NCI-H146 treated with DMSO at 0.1 percent for 48 hours (cell line): ENCODE data around the gene RIPOR1.
"Not testable (repeated sequence)": the region's sequence is repeated elsewhere in the genome, so short reads cannot be mapped to it uniquely, and the experiment has no call there.

ENCODE experiments used
- DNase-seq: peaks from one replicate; lab custom pipeline; 2025; ENCODE audit not compliant: unreplicated experiment; lab: John Stamatoyannopoulos, UW

RIPOR1 gene

GRCh38 chr16:67517155-67517445, 11.5 kb upstream of the RIPOR1 start:
- DNase-seq, result no peak

GRCh38 chr16:67517661-67518423, 10.8 kb upstream of the RIPOR1 start:
- no peak for DNase-seq

- no peak for DNase-seq
Measured at GRCh38 chr16:67518676-67519075, 10.0 kb upstream of the RIPOR1 start.

- DNase-seq, result no peak
Measured at GRCh38 chr16:67519242-67519641, 9.4 kb upstream of the RIPOR1 start.

- DNase-seq, result peak; percentile 56
Measured at GRCh38 chr16:67521095-67521804, 7.4 kb upstream of the RIPOR1 start.

- DNase-seq, result no peak
Measured at GRCh38 chr16:67525176-67525860, 3.3 kb upstream of the RIPOR1 start.

GRCh38 chr16:67526149-67526791, 2.4 kb upstream of the RIPOR1 start:
- DNase-seq, result no peak

- no peak for DNase-seq
Measured at GRCh38 chr16:67528870-67529581, 397 bp downstream of the RIPOR1 start.

- DNase-seq, result no peak
Measured at GRCh38 chr16:67529582-67530012, 968 bp downstream of the RIPOR1 start.

- peak; percentile 21 for DNase-seq
Measured at GRCh38 chr16:67530013-67530939, 1.6 kb downstream of the RIPOR1 start.

GRCh38 chr16:67531247-67531646, 2.6 kb downstream of the RIPOR1 start:
- no peak for DNase-seq

GRCh38 chr16:67533024-67533560, 4.5 kb downstream of the RIPOR1 start:
- no peak for DNase-seq

GRCh38 chr16:67533987-67534386, 5.4 kb downstream of the RIPOR1 start:
- not testable (repeated sequence) for DNase-seq

GRCh38 chr16:67534431-67534830, 5.8 kb downstream of the RIPOR1 start:
- no peak for DNase-seq

- no peak for DNase-seq
Measured at GRCh38 chr16:67535201-67535600, 6.6 kb downstream of the RIPOR1 start.

GRCh38 chr16:67537270-67537635, 8.6 kb downstream of the RIPOR1 start:
- no peak for DNase-seq

- no peak for DNase-seq
Measured at GRCh38 chr16:67537636-67538591, 9.3 kb downstream of the RIPOR1 start.

GRCh38 chr16:67538666-67539101, 10.1 kb downstream of the RIPOR1 start:
- DNase-seq, result no peak
